Testis (tissue), 2 donors: ENCODE data around the gene TTC5.

Source experiments
- POLR2A ChIP-seq: fragments of 450-650 bp; IDR thresholded peaks from one replicate; pipeline ENCODE4 v1.6.1; 2017; ENCODE audit warnings: antibody characterized with exemption, mild to moderate bottlenecking, moderate library complexity
- TF ChIP-seq, protein P1 (sequence below), 3 experiments: fragments of 450-650 bp in 2 of 3; fragments of 200-600 bp in 1 of 3; sonication (generic) in 1 of 3; IDR thresholded peaks; one replicate each; pipeline ENCODE4 v1.5.1; 2016 to 2019; ENCODE audit warnings: antibody characterized with exemption in 3 of 3, mild to moderate bottlenecking in 2 of 3, moderate library complexity in 1 of 3

DNA sequence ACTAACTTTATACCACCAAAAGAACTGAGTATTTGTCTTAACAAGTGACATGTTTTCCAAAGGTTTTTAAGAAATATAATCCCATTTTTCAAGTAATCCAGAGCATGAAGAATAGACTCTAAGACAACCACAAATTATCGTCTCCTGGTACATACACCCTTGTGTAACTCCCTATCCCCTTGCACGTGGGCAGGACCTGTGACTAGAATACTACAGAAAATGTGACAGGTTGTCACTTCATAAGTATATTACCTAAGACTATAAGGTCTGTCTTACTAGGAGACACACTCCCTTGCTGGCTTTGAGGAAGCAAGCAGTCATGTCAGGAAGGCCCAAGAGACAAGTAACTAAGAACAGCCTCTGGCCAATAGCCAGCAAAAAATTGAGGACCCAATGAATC lies 8.3 kb upstream of the TTC5 start:
- TF ChIP-seq, protein P1, sequence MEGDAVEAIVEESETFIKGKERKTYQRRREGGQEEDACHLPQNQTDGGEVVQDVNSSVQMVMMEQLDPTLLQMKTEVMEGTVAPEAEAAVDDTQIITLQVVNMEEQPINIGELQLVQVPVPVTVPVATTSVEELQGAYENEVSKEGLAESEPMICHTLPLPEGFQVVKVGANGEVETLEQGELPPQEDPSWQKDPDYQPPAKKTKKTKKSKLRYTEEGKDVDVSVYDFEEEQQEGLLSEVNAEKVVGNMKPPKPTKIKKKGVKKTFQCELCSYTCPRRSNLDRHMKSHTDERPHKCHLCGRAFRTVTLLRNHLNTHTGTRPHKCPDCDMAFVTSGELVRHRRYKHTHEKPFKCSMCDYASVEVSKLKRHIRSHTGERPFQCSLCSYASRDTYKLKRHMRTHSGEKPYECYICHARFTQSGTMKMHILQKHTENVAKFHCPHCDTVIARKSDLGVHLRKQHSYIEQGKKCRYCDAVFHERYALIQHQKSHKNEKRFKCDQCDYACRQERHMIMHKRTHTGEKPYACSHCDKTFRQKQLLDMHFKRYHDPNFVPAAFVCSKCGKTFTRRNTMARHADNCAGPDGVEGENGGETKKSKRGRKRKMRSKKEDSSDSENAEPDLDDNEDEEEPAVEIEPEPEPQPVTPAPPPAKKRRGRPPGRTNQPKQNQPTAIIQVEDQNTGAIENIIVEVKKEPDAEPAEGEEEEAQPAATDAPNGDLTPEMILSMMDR (IDR thresholded peaks at IDR 0.05), result no peak
- TF ChIP-seq POLR2A, result no peak
